Measurements from ENCODE around the gene CCDC178.
"Not testable (repeated sequence)": the region's sequence is repeated elsewhere in the genome, so short reads cannot be mapped to it uniquely, and the experiment has no call there.

CCDC178 gene

GRCh38 chr18:32975501-32975900, 465.0 kb downstream of the CCDC178 start:
- no peak for DNase-seq

- DNase-seq: no peak
These were observed 465.4 kb downstream of the CCDC178 start for GRCh38 chr18:32975163-32975436.

GRCh38 chr18:32974421-32975162, 465.9 kb downstream of the CCDC178 start:
- no peak for DNase-seq

GRCh38 chr18:32968248-32968647, 472.3 kb downstream of the CCDC178 start:
- DNase-seq: no peak

GRCh38 chr18:32966141-32966540, 474.4 kb downstream of the CCDC178 start:
- DNase-seq: no peak

- no peak for DNase-seq
These were observed 479.0 kb downstream of the CCDC178 start for GRCh38 chr18:32961538-32961937.

GRCh38 chr18:32958746-32959145, 481.8 kb downstream of the CCDC178 start:
- DNase-seq: no peak

GRCh38 chr18:32956591-32957315, 483.8 kb downstream of the CCDC178 start:
- no peak for DNase-seq

- DNase-seq: not testable (repeated sequence)
These were observed 488.2 kb downstream of the CCDC178 start for GRCh38 chr18:32952318-32952717.

- DNase-seq: no peak
These were observed 502.9 kb downstream of the CCDC178 start for GRCh38 chr18:32937597-32937996.

GRCh38 chr18:32937066-32937465, 503.5 kb downstream of the CCDC178 start:
- DNase-seq: no peak

GRCh38 chr18:32934201-32934600, 506.3 kb downstream of the CCDC178 start:
- no peak for DNase-seq

GRCh38 chr18:32930695-32931301, 509.7 kb downstream of the CCDC178 start:
- no peak for DNase-seq

- DNase-seq: no peak
These were observed 511.3 kb downstream of the CCDC178 start for GRCh38 chr18:32929213-32929612.

- no peak for DNase-seq
These were observed 517.5 kb downstream of the CCDC178 start for GRCh38 chr18:32922951-32923430.

GRCh38 chr18:32920796-32921787, 519.4 kb downstream of the CCDC178 start:
- DNase-seq: no peak

GRCh38 chr18:32919799-32920198, 520.7 kb downstream of the CCDC178 start:
- no peak for DNase-seq

- no peak for DNase-seq
These were observed 521.8 kb downstream of the CCDC178 start for GRCh38 chr18:32918692-32919250.

- no peak for DNase-seq
These were observed 525.0 kb downstream of the CCDC178 start for GRCh38 chr18:32915516-32915915.

- no peak for DNase-seq
These were observed 528.7 kb downstream of the CCDC178 start for GRCh38 chr18:32911660-32912284.

GRCh38 chr18:32910694-32911296, 529.7 kb downstream of the CCDC178 start:
- no peak for DNase-seq
